Astrocyte of the spinal cord (primary cell): Measurements from ENCODE around the gene WDR20.

Experiments
- DNase-seq: peaks from one replicate; pipeline ENCODE4 v3.0.0; 2011; ENCODE audit warnings: low read depth, low spot score
- H3K4me3 ChIP-seq: 2 replicates; pipeline ENCODE4 v1.5.1; 2011; ENCODE audit warnings: low read depth, mild to moderate bottlenecking, low read length, moderate library complexity
- CTCF ChIP-seq: IDR thresholded peaks from 2 replicates; pipeline ENCODE4 v1.5.1; 2012; ENCODE audit warnings: low read depth, mild to moderate bottlenecking, low read length, inconsistent platforms
- in situ Hi-C: cut with HindIII; loops from 2 replicates; pipeline ENCODE4 v1.10.0; 2017; ENCODE audit warnings: low sequenced_read_pairs

The WDR20 gene

GRCh38 chr14:102209224-102209966 lies 69.7 kb downstream of the WDR20 start:
- peak; percentile 37 for TF ChIP-seq CTCF
- DNase-seq = no peak
- in situ Hi-C loops = no loop called here
- H3K4me3 ChIP-seq = no peak overlapping the region

GRCh38 chr14:102210421-102211042 lies 70.8 kb downstream of the WDR20 start:
- in situ Hi-C loops = no loop called here
- DNase-seq = no peak
- H3K4me3 ChIP-seq = no peak overlapping the region
- no peak for TF ChIP-seq CTCF

GRCh38 chr14:102211240-102211639 lies 71.5 kb downstream of the WDR20 start:
- in situ Hi-C loops = no loop called here
- no peak for DNase-seq
- no peak overlapping the region for H3K4me3 ChIP-seq
- no peak for TF ChIP-seq CTCF

- in situ Hi-C loops = no loop called here
- DNase-seq = no peak
- no peak for TF ChIP-seq CTCF
- H3K4me3 ChIP-seq = no peak overlapping the region
Observed at GRCh38 chr14:102212356-102212755, 72.7 kb downstream of the WDR20 start.

- DNase-seq = no peak
- H3K4me3 ChIP-seq = no peak overlapping the region
- in situ Hi-C loops = no loop called here
- TF ChIP-seq CTCF = no peak
Observed at GRCh38 chr14:102212845-102213244, 73.1 kb downstream of the WDR20 start.

- DNase-seq = no peak
- in situ Hi-C loops = no loop called here
- no peak overlapping the region for H3K4me3 ChIP-seq
- TF ChIP-seq CTCF = no peak
Observed at GRCh38 chr14:102213470-102213869, 73.8 kb downstream of the WDR20 start.
